Kidney (tissue), 14 donors: Measurements from ENCODE around the gene COPS8. TPM values are rescaled to one million over a fixed set of nuclear protein-coding genes. Genes with fewer than 3 reads are reported as not detected.
A peak's percentile ranks its signal among the peaks of the same experiment; 100 is the strongest.

ENCODE experiments used
- DNase-seq, 5 donors: peaks; one replicate each; pipeline ENCODE4 v3.0.0-alpha.2; 2013 to 2020
- FAIRE-seq: peaks from 2 replicates; lab custom pipeline; 2012; peaks lifted over from hg19 to GRCh38; lab: Jason Lieb, UNC
- H3K27ac ChIP-seq, 2 donors: one replicate each; pipeline ENCODE4 v1.7.0; 2013; ENCODE audit warnings: low read depth in 2 of 2, low read length in 2 of 2, inconsistent platforms in 1 of 2
- H3K27me3 ChIP-seq: one replicate; pipeline ENCODE4 v1.7.1; 2013; ENCODE audit warnings: low read length, inconsistent platforms; ENCODE audit not compliant: control insufficient read depth, insufficient read depth
- H3K36me3 ChIP-seq, 3 donors: one replicate each; pipeline versions ENCODE4 v1.7.0 to v1.7.1; 2013; ENCODE audit warnings: low read length in 3 of 3, control low read depth in 1 of 3, inconsistent platforms in 1 of 3; ENCODE audit not compliant: insufficient read depth in 3 of 3, control insufficient read depth in 2 of 3
- H3K4me1 ChIP-seq, 3 donors: one replicate each; pipeline versions ENCODE4 v1.7.0 to v1.7.1; 2013; ENCODE audit warnings: low read length in 3 of 3, inconsistent platforms in 1 of 3, low read depth in 1 of 3; ENCODE audit not compliant: control insufficient read depth in 2 of 3, insufficient read depth in 2 of 3
- H3K4me3 ChIP-seq, 3 donors: one replicate each; pipeline versions ENCODE4 v1.7.0 to v1.8.1; 2013; ENCODE audit warnings: low read length in 3 of 3, control low read depth in 1 of 3, inconsistent platforms in 1 of 3
- H3K9ac ChIP-seq, 3 donors: one replicate each; pipeline versions ENCODE4 v1.7.0 to v1.7.1; 2013; ENCODE audit warnings: low read length in 3 of 3, control low read depth in 1 of 3, inconsistent platforms in 1 of 3
- H3K9me3 ChIP-seq, 3 donors: one replicate each; pipeline versions ENCODE4 v1.7.0 to v1.7.1; 2013; ENCODE audit warnings: low read length in 3 of 3, control low read depth in 1 of 3, inconsistent platforms in 1 of 3; ENCODE audit not compliant: control insufficient read depth in 2 of 3, insufficient read depth in 1 of 3
- CTCF ChIP-seq: IDR thresholded peaks from 3 replicates; pipeline ENCODE4 v1.5.1; 2012; ENCODE audit warnings: mild to moderate bottlenecking, moderate library complexity, borderline replicate concordance; ENCODE audit not compliant: insufficient read depth; ENCODE audit errors: extremely low read depth
- intact Hi-C: fragments of 100-400 bp; cut with DNase I; formaldehyde crosslinking; loops from one replicate; pipeline ENCODE4 v1.11.1; 2022
- polyA plus RNA-seq: library from polyadenylated mRNA; stranded (reverse); fragments of 350-450 nt; fragmentation: Illumina TruSeq; extraction: RNeasy Lipid Tissue Mini Kit (QIAGEN cat#74804); gene quantifications from one replicate; pipeline ENCODE4 v1.2.3, GENCODE V29; 2014; ENCODE audit warnings: low read depth, low replicate concordance; ENCODE audit not compliant: insufficient read depth
- total RNA-seq: library from RNA; stranded (reverse); fragmentation: NEBNext Ultra II Directional; extraction: Animal tissue kit (Norgen Biotek cat#: 25700); gene quantifications from one replicate; pipeline ENCODE4 v1.2.1, GENCODE V29; 2021
- donor health status: control.
- donor health status: control.
- donor health status: control.
- donor health status: control.
- donor health status: control.
- donor health status: DM: yes; HTN: yes; CAD: no.
- donor health status: Normal renal cell carcinoma (clear cell type).

COPS8 gene
- total and polyA plus RNA-seq, 2 donors from 2014 or later, result 40.7 to 67.6 TPM

- no peaks in the 10 kb centered on the region for H3K27me3 ChIP-seq
- DNase-seq (no peak), FAIRE-seq (no peak)
- H3K9me3 ChIP-seq, result no peaks in the 10 kb centered on the region
- no peak for TF ChIP-seq CTCF
- peaks cover 0 to 7% (median 0%) of the 10 kb centered on the region in 3 donors for H3K4me1 ChIP-seq
- intact Hi-C loops, result no loop called here
- no peak overlapping the region for H3K27ac ChIP-seq
- no peaks in the 10 kb centered on the region for H3K36me3 ChIP-seq
- H3K4me3 ChIP-seq, result no peak overlapping the region
- H3K9ac ChIP-seq, result no peak overlapping the region
Observed at GRCh38 chr2:237083026-237083425, 2.7 kb upstream of the COPS8 start.

DNA sequence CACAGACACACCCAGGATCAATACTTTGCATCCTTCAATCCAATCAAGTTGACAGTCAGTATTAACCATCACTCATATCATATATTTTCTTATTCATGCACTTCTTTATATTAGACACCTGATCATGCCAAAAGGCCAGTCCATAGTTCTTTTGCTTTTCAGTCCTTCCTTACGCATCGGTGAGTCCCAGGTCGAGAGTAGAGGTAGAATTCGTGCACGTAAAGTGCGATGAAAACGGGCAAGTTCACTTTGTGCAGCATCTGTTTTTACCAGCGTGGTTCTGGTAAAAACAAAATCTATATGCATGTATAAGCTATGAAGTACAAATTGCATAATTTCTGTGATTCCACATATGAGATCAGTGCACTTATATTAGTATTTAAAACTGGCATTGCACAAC is 1.2 kb upstream of the COPS8 start:
- no peaks in the 10 kb centered on the region for H3K27me3 ChIP-seq
- intact Hi-C loops, result no loop called here
- DNase-seq (no peak), FAIRE-seq (no peak)
- peak overlapping the region in 2 of 3 donors; percentile 98 for H3K4me3 ChIP-seq
- H3K9me3 ChIP-seq, result no peaks in the 10 kb centered on the region
- peaks cover 0 to 7% (median 0%) of the 10 kb centered on the region in 3 donors for H3K4me1 ChIP-seq
- H3K9ac ChIP-seq, result peak overlapping the region in 1 of 3 donors; percentile 94
- no peak overlapping the region for H3K27ac ChIP-seq
- H3K36me3 ChIP-seq, result peaks cover 0 to 3% (median 0%) of the 10 kb centered on the region in 3 donors
- no peak for TF ChIP-seq CTCF

DNA sequence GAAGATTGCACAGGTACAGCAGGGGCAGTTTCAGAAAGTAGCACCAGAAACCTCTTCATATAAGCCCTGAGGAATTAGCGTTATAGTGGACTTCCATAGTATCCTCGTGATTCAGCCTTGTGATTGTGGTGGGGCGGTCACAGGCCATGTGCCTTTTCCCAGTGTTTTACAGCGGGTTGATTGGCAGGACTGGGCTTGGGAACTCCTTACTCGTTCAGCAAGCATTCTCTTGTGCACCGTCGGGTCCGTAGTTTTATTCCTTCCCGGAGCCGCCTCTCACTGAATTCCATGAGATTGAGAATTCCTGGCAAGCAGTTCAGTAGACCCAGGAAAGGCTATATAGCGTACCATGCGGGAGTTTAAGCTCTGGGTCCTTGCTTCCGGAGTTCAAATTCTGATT is 5.2 kb downstream of the COPS8 start:
- DNase-seq (no peak), FAIRE-seq (no peak)
- Histone ChIP-seq H3K27ac (no peak overlapping the region), H3K4me3 (no peak overlapping the region), H3K27me3 (no peaks in the 10 kb centered on the region), H3K9me3 (no peaks in the 10 kb centered on the region), H3K9ac (no peak overlapping the region), H3K36me3 (peaks cover 4 to 26% (median 6%) of the 10 kb centered on the region in 3 donors), H3K4me1 (no peaks in the 10 kb centered on the region)
- intact Hi-C loops, result no loop called here
- no peak for TF ChIP-seq CTCF
